ENCODE results near the gene B4GAT1. TPM values are rescaled to one million over a fixed set of nuclear protein-coding genes. Genes with fewer than 3 reads are reported as not detected.

The B4GAT1 gene
- total and polyA plus RNA-seq, 2 of the 13 experiments (the other 11 are each of a cell fraction or from before 2014, with no cell fraction given), result 40.4 to 109 TPM

DNA sequence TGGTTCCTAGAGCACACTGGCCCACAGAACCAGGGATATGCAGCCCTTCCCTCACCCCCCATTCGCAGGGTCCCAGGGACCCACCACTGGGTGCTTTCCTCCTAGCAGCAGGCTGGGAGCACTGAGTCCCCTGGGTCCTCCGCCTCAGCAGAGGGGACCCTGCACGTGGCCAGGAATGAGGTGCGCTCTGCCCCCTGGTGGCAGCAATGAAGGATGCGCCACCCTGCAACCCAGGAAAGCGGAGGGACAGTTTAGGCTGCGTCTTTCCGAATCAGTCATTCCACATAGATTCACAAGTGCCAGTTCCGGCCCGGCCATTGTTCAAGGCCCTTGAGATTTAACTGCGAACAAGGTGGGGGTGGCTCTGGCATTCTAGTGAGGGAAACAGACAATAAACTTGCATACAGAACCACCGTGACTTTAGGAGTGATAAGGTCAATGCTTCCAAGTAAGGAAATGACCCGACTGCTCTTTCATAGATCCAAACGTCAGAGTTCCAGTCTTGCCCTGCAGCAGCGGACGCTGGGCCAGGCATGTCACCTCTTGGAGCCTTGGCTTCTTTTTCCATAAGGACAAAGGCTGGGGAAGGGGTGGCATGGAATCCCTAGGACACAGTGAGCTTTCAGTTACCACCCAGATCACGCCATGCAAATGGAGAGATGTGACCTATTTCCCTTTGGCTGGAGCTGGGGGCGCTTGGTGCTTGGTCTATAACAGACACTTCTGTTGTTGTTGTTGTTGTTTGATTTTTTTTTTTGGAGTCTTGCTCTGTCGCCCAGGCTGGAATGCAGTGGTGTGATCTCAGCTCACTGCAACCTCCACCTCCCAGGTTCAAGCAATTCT lies 18.9 kb downstream of the B4GAT1 start (continued):
- TF ChIP-seq, protein P1, sequence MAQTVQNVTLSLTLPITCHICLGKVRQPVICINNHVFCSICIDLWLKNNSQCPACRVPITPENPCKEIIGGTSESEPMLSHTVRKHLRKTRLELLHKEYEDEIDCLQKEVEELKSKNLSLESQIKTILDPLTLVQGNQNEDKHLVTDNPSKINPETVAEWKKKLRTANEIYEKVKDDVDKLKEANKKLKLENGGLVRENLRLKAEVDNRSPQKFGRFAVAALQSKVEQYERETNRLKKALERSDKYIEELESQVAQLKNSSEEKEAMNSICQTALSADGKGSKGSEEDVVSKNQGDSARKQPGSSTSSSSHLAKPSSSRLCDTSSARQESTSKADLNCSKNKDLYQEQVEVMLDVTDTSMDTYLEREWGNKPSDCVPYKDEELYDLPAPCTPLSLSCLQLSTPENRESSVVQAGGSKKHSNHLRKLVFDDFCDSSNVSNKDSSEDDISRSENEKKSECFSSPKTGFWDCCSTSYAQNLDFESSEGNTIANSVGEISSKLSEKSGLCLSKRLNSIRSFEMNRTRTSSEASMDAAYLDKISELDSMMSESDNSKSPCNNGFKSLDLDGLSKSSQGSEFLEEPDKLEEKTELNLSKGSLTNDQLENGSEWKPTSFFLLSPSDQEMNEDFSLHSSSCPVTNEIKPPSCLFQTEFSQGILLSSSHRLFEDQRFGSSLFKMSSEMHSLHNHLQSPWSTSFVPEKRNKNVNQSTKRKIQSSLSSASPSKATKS (CRISPR knock-in tag; IDR thresholded peaks at IDR 0.05), result 0 out of 2 replicates have a peak, but pooled peaks have one; percentile 70
- TF ChIP-seq GTF3A (CRISPR knock-in tag; conservative IDR thresholded peaks at IDR 0.05), result no peak
- TF ChIP-seq CHCHD3 (CRISPR knock-in tag; IDR thresholded peaks at IDR 0.05), result no peak
- 0 out of 2 replicates have a peak, but pooled peaks have one; percentile 73 for TF ChIP-seq ZNF546 (CRISPR knock-in tag; conservative IDR thresholded peaks at IDR 0.05)
- TF ChIP-seq SYNCRIP (IDR thresholded peaks at IDR 0.05; ENCODE audit: insufficient read depth, low read depth, low read length), result no peak
- peak; percentile 49; the same call in 1 of the 2 replicates for TF ChIP-seq KDM1A (CRISPR knock-in tag; IDR thresholded peaks at IDR 0.05)
- no peak for TF ChIP-seq FOXM1 (CRISPR knock-in tag; IDR thresholded peaks at IDR 0.05)
- TF ChIP-seq SRSF4 (IDR thresholded peaks at IDR 0.05; ENCODE audit: low read depth, low read length, poor library complexity, severe bottlenecking), result no peak
- TF ChIP-seq POLR2AphosphoS5 (IDR thresholded peaks at IDR 0.05; ENCODE audit: low read depth, low read length), result no peak
- peak; percentile 96 for TF ChIP-seq ZNF12 (CRISPR knock-in tag; IDR thresholded peaks at IDR 0.05)
- TF ChIP-seq, protein P2, sequence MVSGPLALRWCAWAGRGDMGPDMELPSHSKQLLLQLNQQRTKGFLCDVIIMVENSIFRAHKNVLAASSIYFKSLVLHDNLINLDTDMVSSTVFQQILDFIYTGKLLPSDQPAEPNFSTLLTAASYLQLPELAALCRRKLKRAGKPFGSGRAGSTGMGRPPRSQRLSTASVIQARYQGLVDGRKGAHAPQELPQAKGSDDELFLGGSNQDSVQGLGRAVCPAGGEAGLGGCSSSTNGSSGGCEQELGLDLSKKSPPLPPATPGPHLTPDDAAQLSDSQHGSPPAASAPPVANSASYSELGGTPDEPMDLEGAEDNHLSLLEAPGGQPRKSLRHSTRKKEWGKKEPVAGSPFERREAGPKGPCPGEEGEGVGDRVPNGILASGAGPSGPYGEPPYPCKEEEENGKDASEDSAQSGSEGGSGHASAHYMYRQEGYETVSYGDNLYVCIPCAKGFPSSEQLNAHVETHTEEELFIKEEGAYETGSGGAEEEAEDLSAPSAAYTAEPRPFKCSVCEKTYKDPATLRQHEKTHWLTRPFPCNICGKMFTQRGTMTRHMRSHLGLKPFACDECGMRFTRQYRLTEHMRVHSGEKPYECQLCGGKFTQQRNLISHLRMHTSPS (CRISPR knock-in tag; IDR thresholded peaks at IDR 0.05; ENCODE audit: low read depth), result peak; percentile 17; the same call in 1 of the 2 replicates
- TF ChIP-seq SP2 (CRISPR knock-in tag; IDR thresholded peaks at IDR 0.05), result no peak
- no peak for TF ChIP-seq ZNF383 (CRISPR knock-in tag; IDR thresholded peaks at IDR 0.05; ENCODE audit: borderline replicate concordance)
- peak; percentile 84 for TF ChIP-seq XRCC5 (optimal IDR thresholded peaks at IDR 0.05; ENCODE audit: low read length)
- TF ChIP-seq, protein P3, sequence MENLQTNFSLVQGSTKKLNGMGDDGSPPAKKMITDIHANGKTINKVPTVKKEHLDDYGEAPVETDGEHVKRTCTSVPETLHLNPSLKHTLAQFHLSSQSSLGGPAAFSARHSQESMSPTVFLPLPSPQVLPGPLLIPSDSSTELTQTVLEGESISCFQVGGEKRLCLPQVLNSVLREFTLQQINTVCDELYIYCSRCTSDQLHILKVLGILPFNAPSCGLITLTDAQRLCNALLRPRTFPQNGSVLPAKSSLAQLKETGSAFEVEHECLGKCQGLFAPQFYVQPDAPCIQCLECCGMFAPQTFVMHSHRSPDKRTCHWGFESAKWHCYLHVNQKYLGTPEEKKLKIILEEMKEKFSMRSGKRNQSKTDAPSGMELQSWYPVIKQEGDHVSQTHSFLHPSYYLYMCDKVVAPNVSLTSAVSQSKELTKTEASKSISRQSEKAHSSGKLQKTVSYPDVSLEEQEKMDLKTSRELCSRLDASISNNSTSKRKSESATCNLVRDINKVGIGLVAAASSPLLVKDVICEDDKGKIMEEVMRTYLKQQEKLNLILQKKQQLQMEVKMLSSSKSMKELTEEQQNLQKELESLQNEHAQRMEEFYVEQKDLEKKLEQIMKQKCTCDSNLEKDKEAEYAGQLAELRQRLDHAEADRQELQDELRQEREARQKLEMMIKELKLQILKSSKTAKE (CRISPR knock-in tag; IDR thresholded peaks at IDR 0.05; ENCODE audit: borderline replicate concordance), result 0 out of 2 replicates have a peak, but pooled peaks have one; percentile 32
- TF ChIP-seq, protein P4, sequence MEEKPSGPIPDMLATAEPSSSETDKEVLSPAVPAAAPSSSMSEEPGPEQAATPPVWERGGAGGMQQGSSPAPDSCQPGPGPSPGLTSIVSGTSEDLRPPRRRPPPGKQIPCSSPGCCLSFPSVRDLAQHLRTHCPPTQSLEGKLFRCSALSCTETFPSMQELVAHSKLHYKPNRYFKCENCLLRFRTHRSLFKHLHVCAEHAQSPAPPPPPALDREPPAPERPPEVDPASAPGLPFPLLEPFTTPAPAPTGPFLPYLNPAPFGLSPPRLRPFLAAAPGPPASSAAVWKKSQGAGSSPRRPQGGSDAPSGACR (CRISPR knock-in tag; IDR thresholded peaks at IDR 0.05), result no peak
- peak; percentile 66; the same call in 1 of the 2 replicates for TF ChIP-seq HIVEP1 (CRISPR knock-in tag; IDR thresholded peaks at IDR 0.05)
- TF ChIP-seq, protein P5, sequence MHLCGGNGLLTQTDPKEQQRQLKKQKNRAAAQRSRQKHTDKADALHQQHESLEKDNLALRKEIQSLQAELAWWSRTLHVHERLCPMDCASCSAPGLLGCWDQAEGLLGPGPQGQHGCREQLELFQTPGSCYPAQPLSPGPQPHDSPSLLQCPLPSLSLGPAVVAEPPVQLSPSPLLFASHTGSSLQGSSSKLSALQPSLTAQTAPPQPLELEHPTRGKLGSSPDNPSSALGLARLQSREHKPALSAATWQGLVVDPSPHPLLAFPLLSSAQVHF (CRISPR knock-in tag; IDR thresholded peaks at IDR 0.05), result 0 out of 2 replicates have a peak, but pooled peaks have one; percentile 48
- peak; percentile 80 for TF ChIP-seq MIXL1 (CRISPR knock-in tag; IDR thresholded peaks at IDR 0.05)
- no peak for TF ChIP-seq NR2F1 (CRISPR knock-in tag; IDR thresholded peaks at IDR 0.05)
- no peak; the same call in 1 of the 2 replicates for TF ChIP-seq ZBTB38 (CRISPR knock-in tag; IDR thresholded peaks at IDR 0.05)
